ENCODE data around the gene CLPTM1.

CLPTM1 gene

GRCh38 chr19:45035755-45036154 lies 80.6 kb downstream of the CLPTM1 start:
- no peak overlapping the region for H3K9ac ChIP-seq (ENCODE audit: low read length)
- H3K27ac ChIP-seq (ENCODE audit: low read length, poor library complexity, severe bottlenecking) = no peak overlapping the region
- H3K4me3 ChIP-seq (ENCODE audit: insufficient read depth in 1 of 2, low read depth in 1 of 2, low read length in 2 of 2) = no peak overlapping the region
- no peak overlapping the region for H3K14ac ChIP-seq (ENCODE audit: low read length in 2 of 2)
- H4K91ac ChIP-seq (ENCODE audit: low read length) = no peak overlapping the region
- H3K27me3 ChIP-seq (ENCODE audit: control insufficient read depth in 1 of 2, insufficient read depth in 1 of 2, low read length in 2 of 2) = no peaks in the 10 kb centered on the region
- no peak overlapping the region for H2BK12ac ChIP-seq (ENCODE audit: low read length in 2 of 2)
- H3K4me1 ChIP-seq (ENCODE audit: control insufficient read depth, insufficient read depth, low read depth, low read length) = peaks cover 16% of the 10 kb centered on the region
- H3K9me3 ChIP-seq (ENCODE audit: control insufficient read depth, low read length) = no peaks in the 10 kb centered on the region
- no peak overlapping the region for H2BK15ac ChIP-seq (ENCODE audit: low read depth, poor library complexity, severe bottlenecking)
- no peak overlapping the region for H3K4me2 ChIP-seq (ENCODE audit: low read length, poor library complexity, severe bottlenecking)
- H2AFZ ChIP-seq (ENCODE audit: low read depth, low read length) = no peak overlapping the region
- no peak overlapping the region for H4K8ac ChIP-seq (ENCODE audit: low read length)
- no peak overlapping the region for H2BK120ac ChIP-seq (ENCODE audit: low read depth, low read length)
- 94% methylated on average over 6 of the region's 6 CpGs for WGBS
- no peak overlapping the region for H3K18ac ChIP-seq (ENCODE audit: low read depth in 1 of 2, low read length in 2 of 2)
- no peaks in the 10 kb centered on the region for H3K79me1 ChIP-seq (replicated peaks; ENCODE audit: low read length, poor library complexity, severe bottlenecking)
- no peak overlapping the region for H3K4ac ChIP-seq (ENCODE audit: low read depth in 1 of 2, low read length in 2 of 2)
- H2BK5ac ChIP-seq (ENCODE audit: low read depth, low read length, poor library complexity, severe bottlenecking) = no peak overlapping the region
- peaks cover 45 to 51% of the 10 kb centered on the region in 2 experiments for H3K36me3 ChIP-seq (ENCODE audit: control insufficient read depth in 1 of 2, insufficient read depth in 2 of 2, low read depth in 1 of 2, low read length in 2 of 2)
- H2AK5ac ChIP-seq (ENCODE audit: low read length, severe bottlenecking) = no peak overlapping the region
- no peak overlapping the region for H3K23ac ChIP-seq (ENCODE audit: low read length in 2 of 2)
- DNase-seq = no peak

GRCh38 chr19:45037393-45038169 lies 82.4 kb downstream of the CLPTM1 start:
- no peak overlapping the region for H3K9ac ChIP-seq (ENCODE audit: low read length)
- no peak overlapping the region for H4K91ac ChIP-seq (ENCODE audit: low read length)
- peaks cover 49 to 58% of the 10 kb centered on the region in 2 experiments for H3K36me3 ChIP-seq (ENCODE audit: control insufficient read depth in 1 of 2, insufficient read depth in 2 of 2, low read depth in 1 of 2, low read length in 2 of 2)
- no peak overlapping the region for H3K23ac ChIP-seq (ENCODE audit: low read length in 2 of 2)
- no peak overlapping the region for H2AFZ ChIP-seq (ENCODE audit: low read depth, low read length)
- peak overlapping the region; percentile 70 for H2BK15ac ChIP-seq (ENCODE audit: low read depth, poor library complexity, severe bottlenecking)
- H3K4ac ChIP-seq (ENCODE audit: low read depth in 1 of 2, low read length in 2 of 2) = no peak overlapping the region
- H3K4me2 ChIP-seq (ENCODE audit: low read length, poor library complexity, severe bottlenecking) = no peak overlapping the region
- H2BK12ac ChIP-seq (ENCODE audit: low read length in 2 of 2) = no peak overlapping the region
- no peak overlapping the region for H2BK120ac ChIP-seq (ENCODE audit: low read depth, low read length)
- H3K27ac ChIP-seq (ENCODE audit: low read length, poor library complexity, severe bottlenecking) = no peak overlapping the region
- H3K79me1 ChIP-seq (replicated peaks; ENCODE audit: low read length, poor library complexity, severe bottlenecking) = peaks cover 2% of the 10 kb centered on the region
- no peak overlapping the region for H2BK5ac ChIP-seq (ENCODE audit: low read depth, low read length, poor library complexity, severe bottlenecking)
- no peaks in the 10 kb centered on the region for H3K9me3 ChIP-seq (ENCODE audit: control insufficient read depth, low read length)
- WGBS = 97% methylated on average over 37 of the region's 37 CpGs
- DNase-seq = no peak
- H3K14ac ChIP-seq (ENCODE audit: low read length in 2 of 2) = no peak overlapping the region
- no peak overlapping the region for H3K4me3 ChIP-seq (ENCODE audit: insufficient read depth in 1 of 2, low read depth in 1 of 2, low read length in 2 of 2)
- peak overlapping the region; percentile 28 for H4K8ac ChIP-seq (ENCODE audit: low read length)
- H3K18ac ChIP-seq (ENCODE audit: low read depth in 1 of 2, low read length in 2 of 2) = no peak overlapping the region
- no peaks in the 10 kb centered on the region for H3K27me3 ChIP-seq (ENCODE audit: control insufficient read depth in 1 of 2, insufficient read depth in 1 of 2, low read length in 2 of 2)
- peaks cover 23% of the 10 kb centered on the region for H3K4me1 ChIP-seq (ENCODE audit: control insufficient read depth, insufficient read depth, low read depth, low read length)
- no peak overlapping the region for H2AK5ac ChIP-seq (ENCODE audit: low read length, severe bottlenecking)

GRCh38 chr19:45038931-45039893 lies 84.0 kb downstream of the CLPTM1 start, which contains the start of gene CLASRP:
Gene CLASRP (plus strand): TSS chr19:45039045. CDS start chr19:45040213, 1,168 bp downstream.
- Histone ChIP-seq H3K36me3 (ENCODE audit: control insufficient read depth in 1 of 2, insufficient read depth in 2 of 2, low read depth in 1 of 2, low read length in 2 of 2) (peaks cover 48 to 65% of the 10 kb centered on the region in 2 experiments), H4K8ac (ENCODE audit: low read length) (peak within 1 kb of the TSS; percentile 98), H2BK15ac (ENCODE audit: low read depth, poor library complexity, severe bottlenecking) (peak within 1 kb of the TSS; percentile 71), H2BK5ac (ENCODE audit: low read depth, low read length, poor library complexity, severe bottlenecking) (peak within 1 kb of the TSS; percentile 95), H3K27me3 (ENCODE audit: control insufficient read depth in 1 of 2, insufficient read depth in 1 of 2, low read length in 2 of 2) (no peaks in the 10 kb centered on the region), H2BK120ac (ENCODE audit: low read depth, low read length) (peak within 1 kb of the TSS; percentile 93), H3K9me3 (ENCODE audit: control insufficient read depth, low read length) (no peaks in the 10 kb centered on the region), H3K4me3 (ENCODE audit: insufficient read depth in 1 of 2, low read depth in 1 of 2, low read length in 2 of 2) (peak within 1 kb of the TSS; percentile 89 to 96), H3K14ac (ENCODE audit: low read length in 2 of 2) (peak within 1 kb of the TSS in 1 of 2 experiments; percentile 99), H3K18ac (ENCODE audit: low read depth in 1 of 2, low read length in 2 of 2) (peak within 1 kb of the TSS; percentile 98 to 99), H3K79me1 (replicated peaks; ENCODE audit: low read length, poor library complexity, severe bottlenecking) (peaks cover 7% of the 10 kb centered on the region), H3K4me2 (ENCODE audit: low read length, poor library complexity, severe bottlenecking) (peak within 1 kb of the TSS; percentile 71), H4K91ac (ENCODE audit: low read length) (peak within 1 kb of the TSS; percentile 96), H3K4me1 (ENCODE audit: control insufficient read depth, insufficient read depth, low read depth, low read length) (peaks cover 22% of the 10 kb centered on the region), H3K23ac (ENCODE audit: low read length in 2 of 2) (peak within 1 kb of the TSS in 1 of 2 experiments; percentile 100), H3K4ac (ENCODE audit: low read depth in 1 of 2, low read length in 2 of 2) (peak within 1 kb of the TSS; percentile 93 to 100), H2BK12ac (ENCODE audit: low read length in 2 of 2) (no peak within 1 kb of the TSS), H2AK5ac (ENCODE audit: low read length, severe bottlenecking) (peak within 1 kb of the TSS; percentile 49), H3K9ac (ENCODE audit: low read length) (peak within 1 kb of the TSS; percentile 99), H2AFZ (ENCODE audit: low read depth, low read length) (peak within 1 kb of the TSS; percentile 70), H3K27ac (ENCODE audit: low read length, poor library complexity, severe bottlenecking) (peak within 1 kb of the TSS; percentile 95)
- peak; percentile 92 for DNase-seq
- WGBS = 4% methylated on average over 62 of the region's 62 CpGs

All from mesenchymal stem cell (in vitro differentiated cells and primary cell).